Fibroblast of lung (primary cell): ENCODE results near the gene AZIN2.
A peak's percentile ranks its signal among the peaks of the same experiment; 100 is the strongest.

Experiments
- CTCF ChIP-seq, 2 donors: IDR thresholded peaks in 1 of 2; conservative IDR thresholded peaks in 1 of 2; 1 replicate in 1 of 2; 2 replicates in 1 of 2; pipeline ENCODE4 v1.5.1; 2011 to 2012; ENCODE audit warnings: low read length in 2 of 2, control low read depth in 1 of 2, inconsistent platforms in 1 of 2, low read depth in 1 of 2, mild to moderate bottlenecking in 1 of 2
- EZH2 ChIP-seq: IDR thresholded peaks from 2 replicates; pipeline ENCODE4 v1.5.1; 2012; ENCODE audit warnings: low read length, control low read depth, mild to moderate bottlenecking; ENCODE audit errors: missing control alignments

- TF ChIP-seq CTCF (conservative IDR thresholded peaks at IDR 0.05 in 1 of 2, IDR thresholded peaks at IDR 0.05 in 1 of 2; ENCODE audit: low read depth in 1 of 2, low read length in 2 of 2): peak; percentile 98 to 99
- TF ChIP-seq EZH2: no peak
These were observed 14.1 kb downstream of the AZIN2 start for GRCh38 chr1:33094971-33095604.
